ENCODE measurements around the gene PTPN4. TPM values are rescaled to one million over a fixed set of nuclear protein-coding genes. Genes with fewer than 3 reads are reported as not detected.

The PTPN4 gene
- total RNA-seq, 1 experiment from 2014 or later, result 80.5 TPM

DNA sequence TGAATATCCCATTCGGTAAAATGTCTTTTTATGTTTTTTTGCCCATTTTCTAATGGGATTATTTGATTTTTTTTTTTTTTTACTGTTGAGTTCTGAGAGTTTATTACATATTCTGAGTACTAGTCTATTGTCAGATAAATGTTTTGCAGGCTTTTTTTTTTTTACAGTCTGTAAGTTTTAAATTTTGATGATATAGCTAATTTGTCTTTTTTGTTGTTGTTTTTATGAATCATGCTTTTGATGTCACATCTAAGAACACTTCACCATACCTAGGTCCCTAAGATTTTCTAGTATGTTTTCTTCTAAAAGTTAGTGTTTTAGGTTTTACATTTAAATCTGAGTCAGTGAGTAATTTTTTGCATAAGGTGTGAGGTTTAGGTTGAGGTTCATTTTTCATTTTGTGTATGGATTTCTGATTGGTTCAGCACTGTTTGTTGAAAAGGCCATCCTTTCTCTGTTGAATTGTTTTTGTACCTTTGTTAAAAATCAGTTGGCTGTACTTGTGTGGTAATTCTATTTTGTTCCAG lies 40.7 kb downstream of the PTPN4 start:
- Histone ChIP-seq H2AK5ac (ENCODE audit: insufficient read length, low read length) (no peak overlapping the region), H3K4ac (ENCODE audit: low read depth, low read length) (no peak overlapping the region), H4K5ac (ENCODE audit: insufficient read length, low read depth, low read length) (no peak overlapping the region), H4K20me1 (ENCODE audit: control insufficient read depth, insufficient read depth, insufficient read length) (no peaks in the 10 kb centered on the region), H3K9me3 (ENCODE audit: control insufficient read depth, low read depth, low read length) (no peaks in the 10 kb centered on the region), H2BK20ac (ENCODE audit: low read depth, low read length, poor library complexity, severe bottlenecking) (no peak overlapping the region), H2BK5ac (ENCODE audit: insufficient read length, low read length) (no peak overlapping the region), H3K18ac (ENCODE audit: insufficient read length, low read depth, low read length) (no peak overlapping the region), H4K8ac (replicated peaks; ENCODE audit: insufficient read length, low read depth, low read length) (no peak overlapping the region), H2AFZ (ENCODE audit: low read length) (no peak overlapping the region), H3K4me1 (ENCODE audit: insufficient read depth, low read length) (no peaks in the 10 kb centered on the region), H3K23me2 (ENCODE audit: insufficient read length, low read depth, low read length, poor library complexity, severe bottlenecking) (no peaks in the 10 kb centered on the region), H3T11ph (ENCODE audit: low read length) (no peak overlapping the region), H3K9ac (ENCODE audit: extremely low read depth, insufficient read length, low read length) (no peak overlapping the region), H3K14ac (ENCODE audit: insufficient read depth, low read length) (no peak overlapping the region), H3K27me3 (ENCODE audit: insufficient read depth, low read length) (no peaks in the 10 kb centered on the region), H2BK15ac (ENCODE audit: low read depth, low read length) (no peak overlapping the region), H4K91ac (ENCODE audit: insufficient read length, low read depth, low read length) (no peak overlapping the region), H3K79me1 (ENCODE audit: insufficient read depth, low read depth, low read length, poor library complexity, severe bottlenecking) (peaks cover 3% of the 10 kb centered on the region), H3K23ac (ENCODE audit: insufficient read length, low read depth, low read length) (no peak overlapping the region), H3K79me2 (ENCODE audit: insufficient read depth, low read length) (peaks cover 12% of the 10 kb centered on the region; the same call in 1 of the 2 replicates), H3K4me2 (ENCODE audit: insufficient read depth, insufficient read length, low read length) (no peak overlapping the region), H2BK12ac (ENCODE audit: insufficient read length, low read depth, low read length) (no peak overlapping the region), H2BK120ac (ENCODE audit: low read depth, low read length, poor library complexity, severe bottlenecking) (no peak overlapping the region), H3K27ac (ENCODE audit: insufficient read length, low read depth, low read length) (no peak overlapping the region), H3K56ac (ENCODE audit: insufficient read length, low read depth, low read length) (no peak overlapping the region)
- Mint-ChIP-seq H3K36me3 (ENCODE audit: insufficient read depth in 1 of 3, low read depth in 3 of 3) (peaks cover 12 to 19% (median 17%) of the 10 kb centered on the region in 3 experiments; a peak in 6 of 7 replicates), H3K27me3 (ENCODE audit: low read depth) (no peaks in the 10 kb centered on the region), H3K9me3 (peaks cover 13 to 16% of the 10 kb centered on the region in 2 experiments), H3K4me3 (no peak overlapping the region; a peak in 1 of 5 replicates), H3K4me1 (peaks cover 52 to 64% of the 10 kb centered on the region in 2 experiments), H3K27ac (peak overlapping the region; percentile 22 to 97 (median 68); a peak in 5 of 7 replicates)
- TF ChIP-seq, protein P1, sequence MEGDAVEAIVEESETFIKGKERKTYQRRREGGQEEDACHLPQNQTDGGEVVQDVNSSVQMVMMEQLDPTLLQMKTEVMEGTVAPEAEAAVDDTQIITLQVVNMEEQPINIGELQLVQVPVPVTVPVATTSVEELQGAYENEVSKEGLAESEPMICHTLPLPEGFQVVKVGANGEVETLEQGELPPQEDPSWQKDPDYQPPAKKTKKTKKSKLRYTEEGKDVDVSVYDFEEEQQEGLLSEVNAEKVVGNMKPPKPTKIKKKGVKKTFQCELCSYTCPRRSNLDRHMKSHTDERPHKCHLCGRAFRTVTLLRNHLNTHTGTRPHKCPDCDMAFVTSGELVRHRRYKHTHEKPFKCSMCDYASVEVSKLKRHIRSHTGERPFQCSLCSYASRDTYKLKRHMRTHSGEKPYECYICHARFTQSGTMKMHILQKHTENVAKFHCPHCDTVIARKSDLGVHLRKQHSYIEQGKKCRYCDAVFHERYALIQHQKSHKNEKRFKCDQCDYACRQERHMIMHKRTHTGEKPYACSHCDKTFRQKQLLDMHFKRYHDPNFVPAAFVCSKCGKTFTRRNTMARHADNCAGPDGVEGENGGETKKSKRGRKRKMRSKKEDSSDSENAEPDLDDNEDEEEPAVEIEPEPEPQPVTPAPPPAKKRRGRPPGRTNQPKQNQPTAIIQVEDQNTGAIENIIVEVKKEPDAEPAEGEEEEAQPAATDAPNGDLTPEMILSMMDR (conservative IDR thresholded peaks at IDR 0.05), result no peak
- no peak for DNase-seq
- no CpG with 5 or more reads among the region's 1 CpG for WGBS (ENCODE audit: extremely low coverage, insufficient read length, low lambda C conversion rate)
